ENCODE results near the gene ARFIP2. TPM values are rescaled to one million over a fixed set of nuclear protein-coding genes. Genes with fewer than 3 reads are reported as not detected.

ARFIP2 gene
- polyA plus RNA-seq, 4 donors = 48.5 to 68.8 (median 64.1) TPM

GRCh38 chr11:6488821-6489220, 7.7 kb upstream of the ARFIP2 start:
- H3K36me3 ChIP-seq (ENCODE audit: control insufficient read depth in 3 of 3, insufficient read depth in 2 of 3, low read depth in 1 of 3, low read length in 3 of 3) = peaks cover 0 to under 1% (median 0%) of the 10 kb centered on the region in 3 donors
- no peaks in the 10 kb centered on the region for H3K9me3 ChIP-seq (ENCODE audit: control insufficient read depth in 2 of 2, insufficient read depth in 1 of 2, low read depth in 1 of 2, low read length in 1 of 2)
- H3K4me1 ChIP-seq (ENCODE audit: control insufficient read depth in 3 of 3, insufficient read depth in 2 of 3, low read depth in 1 of 3, low read length in 2 of 3) = peaks cover 0 to 38% (median 10%) of the 10 kb centered on the region in 3 donors
- H3K27me3 ChIP-seq (ENCODE audit: control insufficient read depth in 3 of 3, insufficient read depth in 3 of 3, low read length in 3 of 3) = no peaks in the 10 kb centered on the region
- no peak for FAIRE-seq
- no peak for DNase-seq
- H3K27ac ChIP-seq (ENCODE audit: low read depth in 1 of 3, low read length in 2 of 3) = peak overlapping the region in 2 of 3 donors; percentile 43 to 47
- whole genome bisulfite sequencing, 3 donors = 82 to 90% (median 90%) methylated on average over 3 of the region's 3 CpGs
- H3K4me3 ChIP-seq (ENCODE audit: low read depth in 1 of 3, low read length in 3 of 3) = no peak overlapping the region

- no peak for DNase-seq
- Histone ChIP-seq H3K9me3 (ENCODE audit: control insufficient read depth in 2 of 2, insufficient read depth in 1 of 2, low read depth in 1 of 2, low read length in 1 of 2) (no peaks in the 10 kb centered on the region), H3K36me3 (ENCODE audit: control insufficient read depth in 3 of 3, insufficient read depth in 2 of 3, low read depth in 1 of 3, low read length in 3 of 3) (no peaks in the 10 kb centered on the region), H3K27me3 (ENCODE audit: control insufficient read depth in 3 of 3, insufficient read depth in 3 of 3, low read length in 3 of 3) (no peaks in the 10 kb centered on the region), H3K4me3 (ENCODE audit: low read depth in 1 of 3, low read length in 3 of 3) (no peak overlapping the region), H3K27ac (ENCODE audit: low read depth in 1 of 3, low read length in 2 of 3) (peak overlapping the region in 1 of 3 donors; percentile 43), H3K4me1 (ENCODE audit: control insufficient read depth in 3 of 3, insufficient read depth in 2 of 3, low read depth in 1 of 3, low read length in 2 of 3) (peaks cover 0 to 38% (median 10%) of the 10 kb centered on the region in 3 donors)
- WGBS, 3 donors = 73 to 81% (median 78%) methylated on average over 6 of the region's 6 CpGs
- no peak for FAIRE-seq
Observed at GRCh38 chr11:6488342-6488741, 7.2 kb upstream of the ARFIP2 start.

- no peaks in the 10 kb centered on the region for H3K9me3 ChIP-seq (ENCODE audit: control insufficient read depth in 2 of 2, insufficient read depth in 1 of 2, low read depth in 1 of 2, low read length in 1 of 2)
- no peak for DNase-seq
- no peak overlapping the region for H3K4me3 ChIP-seq (ENCODE audit: low read depth in 1 of 3, low read length in 3 of 3)
- peaks cover 0 to 7% (median 2%) of the 10 kb centered on the region in 3 donors for H3K36me3 ChIP-seq (ENCODE audit: control insufficient read depth in 3 of 3, insufficient read depth in 2 of 3, low read depth in 1 of 3, low read length in 3 of 3)
- FAIRE-seq = no peak
- H3K27me3 ChIP-seq (ENCODE audit: control insufficient read depth in 3 of 3, insufficient read depth in 3 of 3, low read length in 3 of 3) = no peaks in the 10 kb centered on the region
- H3K27ac ChIP-seq (ENCODE audit: low read depth in 1 of 3, low read length in 2 of 3) = peak overlapping the region in 1 of 3 donors; percentile 31
- WGBS, 3 donors = 86 to 95% (median 94%) methylated on average over 1 of the region's 1 CpG
- H3K4me1 ChIP-seq (ENCODE audit: control insufficient read depth in 3 of 3, insufficient read depth in 2 of 3, low read depth in 1 of 3, low read length in 2 of 3) = peaks cover 1 to 51% (median 18%) of the 10 kb centered on the region in 3 donors
Observed at GRCh38 chr11:6486938-6487337, 5.8 kb upstream of the ARFIP2 start.

GRCh38 chr11:6486256-6486655, 5.1 kb upstream of the ARFIP2 start:
- H3K9me3 ChIP-seq (ENCODE audit: control insufficient read depth in 2 of 2, insufficient read depth in 1 of 2, low read depth in 1 of 2, low read length in 1 of 2) = no peaks in the 10 kb centered on the region
- H3K27ac ChIP-seq (ENCODE audit: low read depth in 1 of 3, low read length in 2 of 3) = peak overlapping the region in 1 of 3 donors; percentile 8
- H3K4me3 ChIP-seq (ENCODE audit: low read depth in 1 of 3, low read length in 3 of 3) = no peak overlapping the region
- 63 to 68% (median 65%) methylated on average over 3 of the region's 3 CpGs for WGBS, 3 donors
- H3K4me1 ChIP-seq (ENCODE audit: control insufficient read depth in 3 of 3, insufficient read depth in 2 of 3, low read depth in 1 of 3, low read length in 2 of 3) = peaks cover 1 to 51% (median 18%) of the 10 kb centered on the region in 3 donors
- H3K27me3 ChIP-seq (ENCODE audit: control insufficient read depth in 3 of 3, insufficient read depth in 3 of 3, low read length in 3 of 3) = no peaks in the 10 kb centered on the region
- DNase-seq (no peak), FAIRE-seq (no peak)
- peaks cover 0 to 7% (median 2%) of the 10 kb centered on the region in 3 donors for H3K36me3 ChIP-seq (ENCODE audit: control insufficient read depth in 3 of 3, insufficient read depth in 2 of 3, low read depth in 1 of 3, low read length in 3 of 3)

- no peaks in the 10 kb centered on the region for H3K27me3 ChIP-seq (ENCODE audit: control insufficient read depth in 3 of 3, insufficient read depth in 3 of 3, low read length in 3 of 3)
- H3K27ac ChIP-seq (ENCODE audit: low read depth in 1 of 3, low read length in 2 of 3) = no peak overlapping the region
- FAIRE-seq (no peak), DNase-seq (no peak)
- no peak overlapping the region for H3K4me3 ChIP-seq (ENCODE audit: low read depth in 1 of 3, low read length in 3 of 3)
- peaks cover 0 to 7% (median 2%) of the 10 kb centered on the region in 3 donors for H3K36me3 ChIP-seq (ENCODE audit: control insufficient read depth in 3 of 3, insufficient read depth in 2 of 3, low read depth in 1 of 3, low read length in 3 of 3)
- no peaks in the 10 kb centered on the region for H3K9me3 ChIP-seq (ENCODE audit: control insufficient read depth in 2 of 2, insufficient read depth in 1 of 2, low read depth in 1 of 2, low read length in 1 of 2)
- peaks cover 1 to 49% (median 18%) of the 10 kb centered on the region in 3 donors for H3K4me1 ChIP-seq (ENCODE audit: control insufficient read depth in 3 of 3, insufficient read depth in 2 of 3, low read depth in 1 of 3, low read length in 2 of 3)
- 95 to 98% (median 96%) methylated on average over 3 of the region's 3 CpGs for WGBS, 3 donors
Observed at GRCh38 chr11:6485661-6486060, 4.5 kb upstream of the ARFIP2 start.

GRCh38 chr11:6483015-6483414, 1.9 kb upstream of the ARFIP2 start:
- no peak overlapping the region for H3K4me3 ChIP-seq (ENCODE audit: low read depth in 1 of 3, low read length in 3 of 3)

GRCh38 chr11:6482441-6482840, 1.3 kb upstream of the ARFIP2 start:
- no peak for DNase-seq
- Histone ChIP-seq H3K27me3 (ENCODE audit: control insufficient read depth in 3 of 3, insufficient read depth in 3 of 3, low read length in 3 of 3) (no peaks in the 10 kb centered on the region), H3K9me3 (ENCODE audit: control insufficient read depth in 2 of 2, insufficient read depth in 1 of 2, low read depth in 1 of 2, low read length in 1 of 2) (no peaks in the 10 kb centered on the region), H3K36me3 (ENCODE audit: control insufficient read depth in 3 of 3, insufficient read depth in 2 of 3, low read depth in 1 of 3, low read length in 3 of 3) (peaks cover 0 to 30% (median 2%) of the 10 kb centered on the region in 3 donors), H3K27ac (ENCODE audit: low read depth in 1 of 3, low read length in 2 of 3) (peak overlapping the region in 2 of 3 donors; percentile 96 to 98), H3K4me3 (ENCODE audit: low read depth in 1 of 3, low read length in 3 of 3) (peak overlapping the region in 2 of 3 donors; percentile 72 to 73), H3K4me1 (ENCODE audit: control insufficient read depth in 3 of 3, insufficient read depth in 2 of 3, low read depth in 1 of 3, low read length in 2 of 3) (peaks cover 1 to 38% (median 16%) of the 10 kb centered on the region in 3 donors)
- no peak for FAIRE-seq
- 66 to 81% (median 69%) methylated on average over 4 of the region's 4 CpGs for WGBS, 3 donors

More at GRCh38 chr11:6483015-6483414, 1.9 kb upstream of the ARFIP2 start:
- Histone ChIP-seq H3K9me3 (ENCODE audit: control insufficient read depth in 2 of 2, insufficient read depth in 1 of 2, low read depth in 1 of 2, low read length in 1 of 2) (no peaks in the 10 kb centered on the region), H3K4me1 (ENCODE audit: control insufficient read depth in 3 of 3, insufficient read depth in 2 of 3, low read depth in 1 of 3, low read length in 2 of 3) (peaks cover 1 to 43% (median 17%) of the 10 kb centered on the region in 3 donors), H3K36me3 (ENCODE audit: control insufficient read depth in 3 of 3, insufficient read depth in 2 of 3, low read depth in 1 of 3, low read length in 3 of 3) (peaks cover 0 to 25% (median 2%) of the 10 kb centered on the region in 3 donors), H3K27ac (ENCODE audit: low read depth in 1 of 3, low read length in 2 of 3) (no peak overlapping the region), H3K27me3 (ENCODE audit: control insufficient read depth in 3 of 3, insufficient read depth in 3 of 3, low read length in 3 of 3) (no peaks in the 10 kb centered on the region)
- DNase-seq = no peak
- no peak for FAIRE-seq
- 88 to 92% (median 90%) methylated on average over 6 of the region's 6 CpGs for WGBS, 3 donors

GRCh38 chr11:6481924-6482275, 769 bp upstream of the ARFIP2 start:
- WGBS, 3 donors = 1 to 5% (median 2%) methylated on average over 13 of the region's 13 CpGs
- Histone ChIP-seq H3K9me3 (ENCODE audit: control insufficient read depth in 2 of 2, insufficient read depth in 1 of 2, low read depth in 1 of 2, low read length in 1 of 2) (no peaks in the 10 kb centered on the region), H3K27me3 (ENCODE audit: control insufficient read depth in 3 of 3, insufficient read depth in 3 of 3, low read length in 3 of 3) (no peaks in the 10 kb centered on the region), H3K36me3 (ENCODE audit: control insufficient read depth in 3 of 3, insufficient read depth in 2 of 3, low read depth in 1 of 3, low read length in 3 of 3) (peaks cover 0 to 36% (median 3%) of the 10 kb centered on the region in 3 donors), H3K4me1 (ENCODE audit: control insufficient read depth in 3 of 3, insufficient read depth in 2 of 3, low read depth in 1 of 3, low read length in 2 of 3) (peaks cover 1 to 33% (median 15%) of the 10 kb centered on the region in 3 donors), H3K27ac (ENCODE audit: low read depth in 1 of 3, low read length in 2 of 3) (peak overlapping the region; percentile 50 to 98 (median 96)), H3K4me3 (ENCODE audit: low read depth in 1 of 3, low read length in 3 of 3) (peak overlapping the region; percentile 66 to 73 (median 72))
- DNase-seq (no peak), FAIRE-seq (no peak)
